Measurements from ENCODE around the gene THEM5.

DNA sequence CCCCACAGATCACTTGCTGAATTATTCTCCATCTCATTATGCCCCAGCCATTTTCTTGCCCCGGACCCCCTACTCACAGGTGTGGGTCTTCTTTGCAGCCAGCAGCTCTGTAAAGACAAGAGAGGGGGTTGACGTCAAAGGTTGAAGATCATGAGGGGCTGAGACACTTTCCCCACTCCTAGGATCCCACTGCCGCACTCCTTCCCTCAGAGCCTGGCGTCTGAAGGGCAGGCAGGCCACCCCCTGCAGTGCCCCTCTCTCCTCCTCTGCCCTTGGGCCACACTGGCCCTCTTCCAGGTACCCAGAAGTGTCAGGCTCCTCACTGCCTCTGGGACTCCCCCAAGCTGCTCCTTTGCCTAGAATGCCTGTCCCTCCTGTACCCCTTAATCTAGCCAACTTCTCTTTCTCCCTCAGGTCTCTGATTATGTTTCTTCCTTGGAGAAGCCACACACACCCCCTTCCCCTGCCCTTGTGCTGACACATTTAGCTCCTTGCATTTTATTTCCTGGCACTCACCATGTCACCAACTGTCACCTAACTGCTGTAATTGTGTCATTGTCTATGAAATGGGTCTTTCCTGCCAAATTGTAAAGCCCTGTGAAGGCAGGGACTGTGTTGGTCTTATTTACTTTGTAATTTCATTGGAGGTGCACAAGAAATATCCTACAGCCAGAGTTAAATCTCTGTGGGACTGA, 24.0 kb downstream of the THEM5 start:
- no peak for TF ChIP-seq CTCF (conservative IDR thresholded peaks at IDR 0.05; ENCODE audit: low read depth, low read length)
- TF ChIP-seq EZH2 (IDR thresholded peaks at IDR 0.05; ENCODE audit: low read length, unreplicated experiment) = no peak

All from PC-3 (cell line).